H9 (cell line): ENCODE results near the gene SLK. TPM values are rescaled to one million over a fixed set of nuclear protein-coding genes. Genes with fewer than 3 reads are reported as not detected.
A peak's percentile ranks its signal among the peaks of the same experiment; 100 is the strongest.

ENCODE experiments used
- DNase-seq: peaks from one replicate; pipeline ENCODE4 v3.0.0-alpha.2; 2017
- H2AFZ ChIP-seq: one replicate; pipeline ENCODE4 v1.6.1; 2013; ENCODE audit warnings: mild to moderate bottlenecking, low read length, control low read depth, moderate library complexity
- H2AK5ac ChIP-seq: 2 replicates; pipeline ENCODE4 v1.6.1; 2013; ENCODE audit warnings: low read length, control low read depth, mixed read lengths; ENCODE audit not compliant: insufficient read length
- H2BK120ac ChIP-seq: one replicate; pipeline ENCODE4 v1.6.1; 2013; ENCODE audit warnings: low read depth, mild to moderate bottlenecking, low read length, control low read depth, inconsistent platforms; ENCODE audit not compliant: poor library complexity, severe bottlenecking
- H2BK12ac ChIP-seq: 2 replicates; pipeline ENCODE4 v1.6.1; 2013; ENCODE audit warnings: low read length, control low read depth, mixed read lengths, low read depth; ENCODE audit not compliant: insufficient read length
- H2BK15ac ChIP-seq: 2 replicates; pipeline ENCODE4 v1.6.1; 2013; ENCODE audit warnings: low read depth, low read length, control low read depth
- H2BK20ac ChIP-seq: one replicate; pipeline ENCODE4 v1.6.1; 2013; ENCODE audit warnings: low read depth, mild to moderate bottlenecking, low read length, control low read depth, inconsistent platforms; ENCODE audit not compliant: poor library complexity, severe bottlenecking
- H2BK5ac ChIP-seq: 2 replicates; pipeline ENCODE4 v1.6.1; 2013; ENCODE audit warnings: low read length, control low read depth, mixed read lengths; ENCODE audit not compliant: insufficient read length
- H3K14ac ChIP-seq: 2 replicates; pipeline ENCODE4 v1.6.1; 2013; ENCODE audit warnings: low read length, control low read depth; ENCODE audit not compliant: insufficient read depth
- H3K18ac ChIP-seq: 2 replicates; pipeline ENCODE4 v1.6.1; 2013; ENCODE audit warnings: low read depth, mild to moderate bottlenecking, mixed read lengths, low read length, control low read depth; ENCODE audit not compliant: insufficient read length
- H3K23ac ChIP-seq: 2 replicates; pipeline ENCODE4 v1.6.1; 2013; ENCODE audit warnings: low read length, control low read depth, mixed read lengths, low read depth; ENCODE audit not compliant: insufficient read length
- H3K23me2 ChIP-seq: 2 replicates; pipeline ENCODE4 v1.6.1; 2013; ENCODE audit warnings: low read depth, mild to moderate bottlenecking, mixed read lengths, low read length, control low read depth; ENCODE audit not compliant: insufficient read length, poor library complexity, severe bottlenecking
- H3K27ac ChIP-seq: 2 replicates; pipeline ENCODE4 v1.5.1; 2013; ENCODE audit warnings: low read length, control low read depth, mixed read lengths, low read depth; ENCODE audit not compliant: insufficient read length
- H3K27me3 ChIP-seq: 2 replicates; pipeline ENCODE4 v1.6.1; 2013; ENCODE audit warnings: low read length, control low read depth, inconsistent platforms; ENCODE audit not compliant: insufficient read depth
- H3K4ac ChIP-seq: 2 replicates; pipeline ENCODE4 v1.6.1; 2013; ENCODE audit warnings: low read depth, mild to moderate bottlenecking, control low read depth, inconsistent platforms, low read length, moderate library complexity
- H3K4me1 ChIP-seq: 2 replicates; pipeline ENCODE4 v1.6.1; 2013; ENCODE audit warnings: low read length, control low read depth, inconsistent platforms; ENCODE audit not compliant: insufficient read depth
- H3K4me2 ChIP-seq: 2 replicates; pipeline ENCODE4 v1.6.1; 2013; ENCODE audit warnings: low read length, control low read depth, mixed read lengths; ENCODE audit not compliant: insufficient read length, insufficient read depth
- H3K56ac ChIP-seq: 2 replicates; pipeline ENCODE4 v1.6.1; 2013; ENCODE audit warnings: low read depth, mild to moderate bottlenecking, mixed read lengths, low read length, control low read depth; ENCODE audit not compliant: insufficient read length
- H3K79me1 ChIP-seq: 2 replicates; pipeline ENCODE4 v1.6.1; 2013; ENCODE audit warnings: low read depth, mild to moderate bottlenecking, moderate library complexity, low read length, control low read depth, inconsistent platforms; ENCODE audit not compliant: insufficient read depth, poor library complexity, severe bottlenecking
- H3K79me2 ChIP-seq: 2 replicates; pipeline ENCODE4 v1.6.1; 2013; ENCODE audit warnings: low read length, control low read depth, inconsistent platforms; ENCODE audit not compliant: insufficient read depth
- H3K9ac ChIP-seq: 2 replicates; pipeline ENCODE4 v1.6.1; 2013; ENCODE audit warnings: low read length, control low read depth, mixed read lengths; ENCODE audit not compliant: insufficient read length; ENCODE audit errors: extremely low read depth
- H3K9me3 ChIP-seq: one replicate; pipeline ENCODE4 v1.6.1; 2013; ENCODE audit warnings: low read depth, low read length, inconsistent platforms; ENCODE audit not compliant: control insufficient read depth
- H3T11ph ChIP-seq: one replicate; pipeline ENCODE4 v1.6.1; 2013; ENCODE audit warnings: mild to moderate bottlenecking, low read length, control low read depth, inconsistent platforms
- H4K20me1 ChIP-seq: one replicate; pipeline ENCODE4 v1.6.1; 2013; ENCODE audit not compliant: control insufficient read depth, insufficient read length, insufficient read depth
- H4K5ac ChIP-seq: 2 replicates; pipeline ENCODE4 v1.6.1; 2013; ENCODE audit warnings: low read depth, mild to moderate bottlenecking, mixed read lengths, low read length, control low read depth; ENCODE audit not compliant: insufficient read length
- H4K8ac ChIP-seq: replicated peaks from 2 replicates; pipeline ENCODE4 v1.6.1; 2013; ENCODE audit warnings: low read length, control low read depth, mixed read lengths, low read depth; ENCODE audit not compliant: insufficient read length
- H4K91ac ChIP-seq: 2 replicates; pipeline ENCODE4 v1.6.1; 2013; ENCODE audit warnings: low read depth, mild to moderate bottlenecking, moderate library complexity, mixed read lengths, low read length, control low read depth; ENCODE audit not compliant: insufficient read length
- H3K27ac Mint-ChIP-seq, 3 experiments: 2 replicates in 2 of 3; 3 replicates in 1 of 3; pipeline ENCODE4 v1.8.0; 2020 to 2021; ENCODE audit warnings: mixed read lengths in 3 of 3, mild to moderate bottlenecking in 1 of 3, moderate library complexity in 1 of 3
- H3K27me3 Mint-ChIP-seq: 2 replicates; pipeline ENCODE4 v1.8.0; 2021; ENCODE audit warnings: low read depth, mild to moderate bottlenecking, moderate library complexity, mixed read lengths
- H3K36me3 Mint-ChIP-seq, 3 experiments: 2 replicates in 2 of 3; 3 replicates in 1 of 3; pipeline ENCODE4 v1.8.0; 2020 to 2021; ENCODE audit warnings: low read depth in 3 of 3, mixed read lengths in 3 of 3; ENCODE audit not compliant: insufficient read depth in 1 of 3
- H3K4me1 Mint-ChIP-seq, 2 experiments: 2 replicates each; pipeline ENCODE4 v1.8.0; 2020; ENCODE audit warnings: mixed read lengths in 2 of 2
- H3K4me3 Mint-ChIP-seq, 2 experiments: 2 replicates in 1 of 2; 3 replicates in 1 of 2; pipeline ENCODE4 v1.8.0; 2020 to 2021; ENCODE audit warnings: mild to moderate bottlenecking in 2 of 2, mixed read lengths in 2 of 2, moderate library complexity in 1 of 2
- H3K9me3 Mint-ChIP-seq, 2 experiments: 2 replicates in 1 of 2; 3 replicates in 1 of 2; pipeline ENCODE4 v1.8.0; 2020; ENCODE audit warnings: mild to moderate bottlenecking in 2 of 2, mixed read lengths in 2 of 2, moderate library complexity in 1 of 2
- CTCF ChIP-seq: fragments of 200-600 bp; sonication (generic); conservative IDR thresholded peaks from 3 replicates; pipeline ENCODE4 v1.8.0; 2021; ENCODE audit warnings: antibody characterized with exemption, mild to moderate bottlenecking
- WGBS: extraction: QIAGEN DNeasy Blood & Tissue Kit; methylation state at CpG from one replicate; pipeline ENCODE4 v1.1.7; 2013; ENCODE audit warnings: missing lambda C conversion rate, low lambda C conversion rate, mixed read lengths; ENCODE audit not compliant: insufficient read length; ENCODE audit errors: extremely low coverage; 5-methylcytosine and 5-hydroxymethylcytosine counted together
- total RNA-seq: library from RNA; stranded (reverse); gene quantifications from 2 replicates; pipeline ENCODE4 v1.2.1, GENCODE V29; 2021

Gene SLK
- total RNA-seq, 1 experiment from 2014 or later: 21.0 TPM

DNA sequence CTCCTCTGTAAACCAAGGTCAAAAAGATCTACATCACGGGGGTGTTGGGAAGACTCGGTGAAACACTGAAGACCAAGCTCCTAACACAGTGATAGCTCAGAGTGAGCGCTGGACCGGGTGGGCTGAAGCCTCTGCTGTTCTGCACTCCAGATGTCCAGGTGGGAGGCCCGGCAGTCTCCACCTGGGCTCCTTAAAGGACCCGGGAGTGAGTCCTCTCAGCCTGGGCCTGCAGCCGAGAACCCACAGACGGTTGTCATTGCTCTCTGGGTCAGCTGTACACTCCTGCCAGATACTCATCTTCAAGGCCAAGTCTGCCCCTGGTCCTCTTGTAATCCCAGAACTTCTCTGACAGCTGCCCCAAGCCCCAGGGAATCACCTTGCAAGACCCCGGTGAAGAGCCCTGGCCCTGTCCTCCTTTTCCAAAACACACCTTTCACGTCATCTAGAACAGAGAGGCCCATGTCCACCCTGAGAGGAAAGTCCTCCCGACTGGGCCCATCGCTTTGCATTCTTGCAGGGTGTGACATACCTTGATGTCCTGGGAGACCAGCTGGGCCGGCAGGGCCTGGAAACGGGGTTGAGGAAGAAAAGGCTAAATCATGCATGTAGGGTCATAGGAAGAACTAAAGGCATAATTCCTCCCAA is 75.1 kb downstream of the SLK start:
- H3K27ac ChIP-seq: no peak overlapping the region
- no peak overlapping the region for H3K23ac ChIP-seq
- no peak overlapping the region for H3K18ac ChIP-seq
- H4K91ac ChIP-seq: no peak overlapping the region
- no peak overlapping the region for H3K9ac ChIP-seq
- no peaks in the 10 kb centered on the region for H3K9me3 ChIP-seq
- no peaks in the 10 kb centered on the region for H3K79me1 ChIP-seq
- no peaks in the 10 kb centered on the region; the same call in 1 of the 2 replicates for H3K4me1 ChIP-seq
- no peak overlapping the region for H3K4me3 Mint-ChIP-seq
- H2AK5ac ChIP-seq: no peak overlapping the region
- no peak overlapping the region for H4K8ac ChIP-seq
- no peaks in the 10 kb centered on the region for H4K20me1 ChIP-seq
- no peak overlapping the region for H3K14ac ChIP-seq
- H2BK120ac ChIP-seq: no peak overlapping the region
- H3T11ph ChIP-seq: no peak overlapping the region
- no peak overlapping the region for H3K27ac Mint-ChIP-seq
- WGBS: no CpG with 5 or more reads among the region's 14 CpGs
- no peak overlapping the region for H4K5ac ChIP-seq
- peak; percentile 22 for DNase-seq
- H3K9me3 Mint-ChIP-seq: no peaks in the 10 kb centered on the region
- no peaks in the 10 kb centered on the region for H3K23me2 ChIP-seq
- no peaks in the 10 kb centered on the region; the same call in 1 of the 2 replicates for H3K27me3 Mint-ChIP-seq
- no peak overlapping the region for H2BK5ac ChIP-seq
- H2BK12ac ChIP-seq: no peak overlapping the region
- no peak overlapping the region for H2BK15ac ChIP-seq
- no peak overlapping the region for H2AFZ ChIP-seq
- no peaks in the 10 kb centered on the region for H3K79me2 ChIP-seq
- H3K4ac ChIP-seq: no peak overlapping the region
- H3K36me3 Mint-ChIP-seq: no peaks in the 10 kb centered on the region; a peak in 1 of 7 replicates
- no peak overlapping the region for H3K4me2 ChIP-seq
- no peak for TF ChIP-seq CTCF
- H3K4me1 Mint-ChIP-seq: peaks cover 11 to 13% of the 10 kb centered on the region in 2 experiments
- H2BK20ac ChIP-seq: no peak overlapping the region
- no peak overlapping the region for H3K56ac ChIP-seq
- no peaks in the 10 kb centered on the region for H3K27me3 ChIP-seq
